OCI-M2 (cell line): ENCODE data around the gene CFAP45.

Experiments used
- DNase-seq: peaks from one replicate; lab custom pipeline; 2025; ENCODE audit not compliant: unreplicated experiment; lab: John Stamatoyannopoulos, UW

The CFAP45 gene

DNA sequence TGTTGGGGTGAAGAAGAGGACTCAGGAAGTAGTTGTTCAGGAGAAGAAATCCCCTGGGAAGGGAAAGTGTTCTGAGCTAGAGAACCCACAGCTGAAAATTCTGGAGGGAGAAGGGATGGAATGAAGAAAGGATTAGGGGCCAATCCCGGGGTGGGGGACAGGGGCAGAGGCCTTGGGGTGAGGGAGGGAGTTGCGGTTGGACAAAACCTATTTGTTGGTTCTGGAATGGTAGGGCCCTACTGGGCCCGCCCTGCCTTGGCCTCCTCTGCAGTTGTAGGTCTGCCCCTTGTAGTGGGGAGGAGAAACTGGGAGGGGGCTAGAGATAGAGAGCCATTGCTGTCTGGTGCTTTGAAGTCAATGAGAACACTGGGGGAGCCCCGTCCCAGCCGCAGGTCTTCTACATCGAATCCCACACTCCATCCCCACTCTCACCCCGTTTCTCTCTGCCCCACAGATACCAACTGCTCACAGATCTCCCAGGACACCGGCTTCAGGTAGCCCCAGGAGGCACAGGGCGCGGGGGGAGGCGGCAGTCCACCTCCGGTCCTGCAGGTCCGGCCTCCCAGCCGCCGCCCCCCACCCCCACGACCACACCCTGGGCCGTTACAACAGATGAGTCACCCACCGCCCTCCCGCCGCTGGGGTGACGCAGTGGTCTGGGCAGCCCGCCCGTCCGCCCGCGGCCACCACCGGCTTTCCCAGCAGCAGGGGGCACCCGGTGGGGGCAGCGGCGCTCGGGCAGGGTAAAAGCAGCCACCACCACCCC is 24.2 kb upstream of the CFAP45 start:
- DNase-seq: no peak

DNA sequence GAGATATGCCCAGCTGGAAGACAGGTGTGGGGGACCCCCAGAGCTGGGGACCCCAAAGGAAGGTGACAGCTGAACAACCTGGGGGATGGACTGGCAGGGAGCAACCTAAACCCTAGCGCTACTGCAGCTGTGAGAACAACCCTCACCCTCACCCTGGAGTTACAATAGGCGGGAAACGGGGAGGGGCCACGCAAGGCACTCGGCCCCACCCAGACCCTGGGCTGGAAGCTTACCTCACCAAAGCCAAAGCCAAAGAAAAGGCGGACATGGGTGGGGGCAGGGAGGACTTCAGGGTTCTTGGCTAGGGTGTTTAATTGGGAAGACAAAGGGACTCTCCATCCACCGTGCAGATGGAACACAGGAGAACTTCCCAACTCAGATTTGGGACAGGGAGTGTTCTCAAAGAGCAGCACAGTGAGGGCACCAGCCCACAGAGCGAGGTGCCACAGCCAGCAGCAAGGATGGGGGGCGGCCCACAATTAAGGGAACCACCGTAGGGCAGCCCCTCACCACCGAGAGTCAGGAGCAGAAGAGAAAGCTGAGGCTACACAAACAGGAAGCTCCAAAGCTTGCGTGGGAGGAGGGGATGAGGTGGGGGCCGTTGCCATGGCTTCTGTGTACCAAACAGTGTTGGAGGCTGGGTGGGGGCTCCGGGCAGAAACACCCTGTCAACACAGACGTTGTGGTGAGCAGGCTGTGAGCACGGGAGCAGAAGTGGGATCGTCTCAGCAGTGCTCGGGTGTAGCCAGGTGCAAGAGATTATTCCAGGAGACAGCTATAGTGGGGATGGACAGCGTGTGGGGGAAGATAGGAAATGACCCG is 23.4 kb upstream of the CFAP45 start:
- no peak for DNase-seq

DNA sequence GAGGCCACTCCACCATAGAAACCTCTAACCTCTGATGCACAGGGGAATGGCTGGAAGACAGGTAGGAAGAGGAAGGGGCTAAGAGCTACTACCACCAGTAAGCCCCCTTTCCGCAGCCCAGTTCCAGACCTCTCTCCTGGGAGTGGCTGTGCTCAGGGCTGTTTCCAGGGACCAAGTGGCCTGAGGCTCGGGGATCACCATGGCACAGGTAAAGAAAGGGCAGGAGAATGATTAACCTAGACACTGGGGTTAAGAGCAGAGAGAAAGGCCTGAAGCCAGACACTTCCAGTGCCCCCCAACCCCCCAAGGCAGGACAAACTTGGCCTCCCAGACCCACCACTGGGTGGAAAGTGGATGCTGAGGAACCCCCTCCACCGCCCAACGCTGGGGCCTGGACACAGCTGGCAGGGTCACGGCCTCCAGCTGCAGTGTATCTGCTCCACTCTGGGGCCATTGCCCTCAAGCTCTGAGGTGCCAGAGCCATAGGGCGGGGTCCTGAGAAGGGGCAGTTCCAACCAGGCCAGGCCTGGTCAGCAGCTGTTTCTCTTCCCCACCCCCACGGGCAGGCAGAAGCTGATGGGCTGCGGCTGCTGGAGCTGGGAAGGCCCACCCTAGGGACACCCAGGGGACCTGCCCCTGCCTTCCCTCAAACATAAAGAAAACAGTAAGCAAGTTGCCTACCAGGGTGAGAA is 22.7 kb upstream of the CFAP45 start:
- DNase-seq: no peak

DNA sequence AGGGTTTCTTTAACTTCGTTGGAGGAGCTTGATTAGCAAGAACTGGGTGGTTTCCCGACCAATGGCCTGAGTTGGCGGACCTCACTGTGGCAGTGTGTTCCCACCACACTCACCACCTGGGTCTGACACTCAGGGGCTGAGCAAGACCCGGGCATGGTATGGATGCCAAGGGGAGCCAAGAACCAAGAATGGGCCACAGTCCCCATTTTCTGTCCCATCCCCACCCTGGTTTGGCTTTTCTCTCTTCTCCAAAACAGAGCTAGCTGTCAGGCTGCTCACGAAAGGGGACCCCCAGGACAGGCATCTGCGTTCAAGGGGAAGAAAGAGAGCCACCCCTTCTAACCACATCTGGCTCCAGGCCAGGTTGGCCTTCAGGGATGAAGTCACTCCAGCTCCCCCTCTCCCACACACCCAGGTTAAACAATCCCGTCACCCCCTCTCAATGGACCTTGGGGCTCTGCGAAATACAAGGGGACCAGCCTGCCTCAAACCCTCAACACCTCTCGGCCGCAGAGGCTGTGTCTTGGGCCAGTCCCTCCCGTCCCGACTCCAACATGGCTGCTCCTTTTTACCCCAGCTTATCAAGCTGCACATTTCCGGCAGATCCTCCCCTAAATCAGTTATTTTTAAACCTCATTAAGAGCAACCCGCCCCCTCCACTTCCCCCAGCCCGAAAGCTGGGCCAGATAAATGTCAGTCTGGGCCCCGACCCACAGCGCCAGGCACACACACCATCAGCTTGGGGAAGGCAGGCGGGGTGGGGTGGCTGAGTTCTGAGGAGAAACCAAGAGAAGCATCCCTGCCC is 21.9 kb upstream of the CFAP45 start:
- DNase-seq: no peak

- DNase-seq: no peak
Measured at GRCh38 chr1:159921251-159921650, 21.3 kb upstream of the CFAP45 start.

DNA sequence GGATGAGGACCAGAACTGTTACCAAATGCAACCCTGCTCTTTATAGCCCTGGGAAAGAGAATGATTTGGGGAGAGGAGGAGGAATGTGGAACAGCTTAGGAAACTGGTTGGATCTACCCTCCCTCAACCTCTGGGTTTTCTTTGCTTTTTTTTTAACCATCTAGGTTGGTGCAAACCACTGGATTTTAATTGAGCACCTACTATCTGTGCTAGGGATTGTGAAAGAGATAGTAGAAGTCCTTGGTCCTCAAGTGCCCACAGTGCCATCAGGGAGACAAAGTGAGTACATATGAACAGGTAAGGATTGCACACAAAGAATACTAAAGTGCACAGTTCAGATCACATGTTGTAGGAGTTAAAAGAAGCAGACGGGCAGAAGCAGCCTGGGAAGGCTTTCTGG is 20.7 kb upstream of the CFAP45 start:
- no peak for DNase-seq

GRCh38 chr1:159920202-159920601 is 20.2 kb upstream of the CFAP45 start:
- DNase-seq: no peak

DNA sequence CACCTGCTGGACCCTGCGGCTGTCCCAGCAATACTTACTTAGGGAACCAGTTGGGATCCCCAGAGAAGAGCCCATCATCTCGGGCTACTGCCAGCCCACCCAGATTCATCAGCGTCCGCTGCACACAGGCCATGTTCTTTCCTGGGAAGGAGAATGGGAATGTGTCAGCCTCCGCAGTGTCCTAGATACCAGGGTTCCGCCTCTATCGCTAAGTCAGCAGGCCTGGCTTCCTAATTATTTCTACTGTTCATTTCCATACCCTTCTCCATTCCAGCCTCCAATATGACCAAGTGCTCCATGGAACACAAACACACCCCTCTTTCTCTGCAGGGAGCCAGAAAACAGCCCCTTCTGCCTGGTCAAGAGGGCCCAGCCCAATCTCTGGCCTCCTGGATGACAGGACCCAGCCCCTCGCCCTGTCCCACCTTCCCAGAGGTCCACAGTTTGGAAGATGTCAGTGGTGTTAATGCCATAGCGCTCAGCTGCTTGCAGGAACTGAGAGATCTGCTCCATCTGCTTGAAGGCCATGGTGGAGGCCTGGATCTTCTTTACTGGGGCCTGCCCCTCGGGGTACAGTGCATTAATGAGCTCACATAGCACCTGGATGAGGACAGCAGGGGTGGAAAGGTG is 19.4 kb upstream of the CFAP45 start:
- no peak for DNase-seq

- no peak for DNase-seq
Measured at GRCh38 chr1:159918352-159919200, 18.6 kb upstream of the CFAP45 start.

- DNase-seq: no peak
Measured at GRCh38 chr1:159917533-159918351, 17.8 kb upstream of the CFAP45 start.

DNA sequence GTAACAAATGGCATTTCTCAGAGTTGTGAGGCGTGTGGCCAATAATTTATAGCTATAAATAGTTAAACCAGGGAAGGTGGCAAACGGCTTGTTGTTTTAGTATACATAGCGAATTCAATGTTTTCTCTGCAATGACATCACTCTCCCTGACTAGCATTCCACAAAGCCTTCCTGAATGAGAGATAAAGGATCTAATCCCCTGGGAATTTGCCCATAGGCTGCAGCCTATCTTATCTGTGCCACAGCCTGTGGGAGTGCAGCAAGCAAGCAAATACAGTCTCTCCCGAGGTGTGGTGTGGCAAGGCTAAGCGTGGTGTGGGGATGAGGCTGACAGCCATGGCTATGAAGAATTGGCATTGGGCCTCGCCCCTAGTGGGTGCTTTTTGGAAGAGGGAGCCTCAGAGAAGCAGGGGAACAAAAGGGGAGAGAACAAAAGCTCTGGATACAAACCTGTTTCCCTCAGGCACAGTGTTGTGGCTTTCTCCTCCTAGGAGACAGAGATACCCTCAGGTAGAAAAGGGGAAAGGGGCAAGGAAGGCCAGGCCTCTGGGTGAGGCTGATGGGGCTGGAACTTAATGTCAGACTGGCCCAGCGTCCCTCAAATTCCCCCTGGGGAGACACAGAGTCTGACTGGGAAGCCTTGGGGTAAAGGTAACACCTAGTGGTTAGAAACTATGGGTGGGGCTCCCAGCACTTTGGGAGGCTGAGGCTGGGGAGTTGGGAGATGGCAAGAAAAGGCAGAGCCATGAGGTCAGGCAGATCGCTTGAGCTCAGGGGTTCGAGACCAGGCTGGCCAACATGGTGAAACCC is 16.5 kb upstream of the CFAP45 start:
- no peak for DNase-seq

GRCh38 chr1:159915571-159916241 is 15.7 kb upstream of the CFAP45 start:
- DNase-seq: no peak

- no peak for DNase-seq
Measured at GRCh38 chr1:159914252-159915018, 14.5 kb upstream of the CFAP45 start.

DNA sequence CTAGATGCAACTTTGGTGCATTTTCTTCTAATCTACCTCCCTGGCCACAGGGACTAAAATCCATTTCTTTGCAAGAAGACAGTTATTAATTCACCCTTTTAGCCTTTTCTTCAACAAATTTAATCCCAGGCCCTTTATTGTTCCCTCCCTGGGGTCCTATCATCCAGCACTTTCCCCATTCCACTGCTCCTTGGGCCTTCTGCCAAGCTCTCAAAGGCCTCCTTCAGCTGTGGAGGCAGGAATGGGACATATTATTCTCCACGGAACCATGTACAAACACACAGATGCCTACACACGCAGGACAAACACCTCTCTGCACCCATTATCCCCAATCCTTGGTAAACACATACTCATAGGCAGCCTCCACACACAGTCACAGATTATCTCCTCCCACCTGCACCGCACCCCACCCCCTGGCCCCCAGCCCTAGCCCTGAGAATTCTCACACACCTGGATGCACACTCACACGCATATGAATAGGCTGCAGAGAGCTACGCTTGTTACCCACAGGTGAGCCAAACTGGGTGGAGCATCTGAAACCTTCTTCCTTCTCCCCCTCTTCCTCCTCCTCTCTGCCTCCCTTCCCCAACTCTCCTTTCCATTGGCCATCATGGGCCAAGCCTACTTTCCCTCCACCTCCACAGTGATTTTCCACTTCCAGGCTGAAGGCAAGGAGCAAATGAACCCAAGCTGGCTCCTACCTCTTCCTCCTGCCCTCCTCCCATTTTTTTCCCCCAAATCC is 13.7 kb upstream of the CFAP45 start:
- DNase-seq: no peak

- DNase-seq: no peak
Measured at GRCh38 chr1:159911326-159912070, 11.5 kb upstream of the CFAP45 start.
